ENCODE results near the gene LDLRAD4.

LDLRAD4 gene

DNA sequence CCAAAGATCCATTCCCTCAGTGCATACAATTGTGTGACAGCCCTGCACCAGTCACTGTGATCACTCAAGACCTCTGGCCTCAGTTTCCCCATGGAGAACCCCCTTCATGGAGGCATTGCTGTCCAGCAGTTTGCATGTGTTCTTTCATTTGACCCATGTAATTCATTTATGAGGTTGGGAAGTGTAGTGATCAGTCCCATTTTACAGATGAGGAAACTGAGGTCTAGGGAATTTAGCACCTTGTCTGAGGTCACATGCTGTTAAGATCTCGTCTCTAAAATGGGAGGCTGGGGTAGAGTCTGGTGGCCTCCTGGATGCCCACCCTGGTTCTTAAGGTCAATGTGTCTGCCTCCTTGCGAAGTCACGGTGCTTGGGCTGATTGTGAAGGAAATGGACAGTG is 19.1 kb downstream of the LDLRAD4 start:
- WGBS = 70% methylated on average over 3 of the region's 3 CpGs
- Histone ChIP-seq H3K27me3 (ENCODE audit: control insufficient read depth in 1 of 2, insufficient read depth in 1 of 2, low read length in 2 of 2) (peaks cover 0 to 36% of the 10 kb centered on the region in 2 experiments), H3K4me3 (ENCODE audit: insufficient read depth in 1 of 2, low read depth in 1 of 2, low read length in 2 of 2) (no peak overlapping the region)

DNA sequence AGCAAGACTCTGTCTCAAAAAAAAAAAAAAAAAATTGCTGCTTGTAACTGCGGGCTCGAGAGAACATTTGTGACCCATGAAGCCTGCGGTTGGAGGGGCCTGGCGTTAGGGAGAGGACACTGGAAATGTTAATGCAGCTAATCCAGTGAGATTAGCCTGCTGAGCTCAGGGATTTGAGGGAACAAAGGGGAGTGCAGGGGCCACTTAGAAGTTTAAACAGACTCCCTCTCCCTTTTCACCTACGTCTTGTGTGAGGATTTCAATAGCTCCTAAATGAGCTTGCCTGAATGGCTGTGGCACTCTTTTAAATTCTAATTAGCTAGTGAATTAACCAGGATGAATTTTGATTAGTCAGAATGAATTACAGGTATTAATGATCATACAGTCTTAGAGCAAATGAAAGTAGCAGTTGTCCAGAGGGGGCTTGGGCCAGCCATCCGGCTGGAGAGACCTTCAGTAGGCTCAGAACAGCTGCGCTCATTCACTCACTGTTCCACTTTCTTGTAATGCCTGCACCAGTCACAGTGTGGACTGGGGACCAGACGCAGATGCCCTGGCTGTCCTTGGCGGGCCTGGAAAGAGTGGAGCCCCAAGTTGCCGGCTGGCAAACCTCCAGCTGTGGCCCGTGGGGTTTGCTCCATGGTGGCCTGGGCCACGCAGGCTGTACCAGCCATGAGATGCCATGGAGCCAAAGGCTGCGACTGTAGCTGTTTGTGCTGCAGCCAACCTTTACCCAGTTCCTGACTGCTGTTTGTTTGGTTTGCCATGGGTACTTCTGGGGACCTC is 20.8 kb downstream of the LDLRAD4 start:
- H4K91ac ChIP-seq (ENCODE audit: low read length) = no peak overlapping the region
- no peak overlapping the region for H4K8ac ChIP-seq (ENCODE audit: low read length)
- no peak overlapping the region for H2BK12ac ChIP-seq (ENCODE audit: low read length in 2 of 2)
- 83% methylated on average over 12 of the region's 13 CpGs for WGBS
- no peak overlapping the region for H2BK15ac ChIP-seq (ENCODE audit: low read depth, poor library complexity, severe bottlenecking)
- no peaks in the 10 kb centered on the region for H3K36me3 ChIP-seq (ENCODE audit: control insufficient read depth in 1 of 2, insufficient read depth in 2 of 2, low read depth in 1 of 2, low read length in 2 of 2)
- H3K14ac ChIP-seq (ENCODE audit: low read length in 2 of 2) = no peak overlapping the region
- peak overlapping the region in 1 of 2 experiments; percentile 26 for H3K4me3 ChIP-seq (ENCODE audit: insufficient read depth in 1 of 2, low read depth in 1 of 2, low read length in 2 of 2)
- no peaks in the 10 kb centered on the region for H3K79me1 ChIP-seq (replicated peaks; ENCODE audit: low read length, poor library complexity, severe bottlenecking)
- H2BK5ac ChIP-seq (ENCODE audit: low read depth, low read length, poor library complexity, severe bottlenecking) = no peak overlapping the region
- no peak overlapping the region for H2BK120ac ChIP-seq (ENCODE audit: low read depth, low read length)
- H3K9ac ChIP-seq (ENCODE audit: low read length) = no peak overlapping the region
- H3K23ac ChIP-seq (ENCODE audit: low read length in 2 of 2) = no peak overlapping the region
- peaks cover 0 to 32% of the 10 kb centered on the region in 2 experiments for H3K27me3 ChIP-seq (ENCODE audit: control insufficient read depth in 1 of 2, insufficient read depth in 1 of 2, low read length in 2 of 2)
- H3K4ac ChIP-seq (ENCODE audit: low read depth in 1 of 2, low read length in 2 of 2) = no peak overlapping the region
- no peak overlapping the region for H3K4me2 ChIP-seq (ENCODE audit: low read length, poor library complexity, severe bottlenecking)
- no peaks in the 10 kb centered on the region for H3K4me1 ChIP-seq (ENCODE audit: control insufficient read depth, insufficient read depth, low read depth, low read length)
- no peaks in the 10 kb centered on the region for H3K9me3 ChIP-seq (ENCODE audit: control insufficient read depth, low read length)
- H3K18ac ChIP-seq (ENCODE audit: low read depth in 1 of 2, low read length in 2 of 2) = no peak overlapping the region
- DNase-seq = no peak
- no peak overlapping the region for H2AK5ac ChIP-seq (ENCODE audit: low read length, severe bottlenecking)
- H2AFZ ChIP-seq (ENCODE audit: low read depth, low read length) = no peak overlapping the region
- H3K27ac ChIP-seq (ENCODE audit: low read length, poor library complexity, severe bottlenecking) = no peak overlapping the region

More for the DNA sequence above, 19.1 kb downstream of the LDLRAD4 start:
- Histone ChIP-seq H2BK12ac (ENCODE audit: low read length in 2 of 2) (no peak overlapping the region), H3K18ac (ENCODE audit: low read depth in 1 of 2, low read length in 2 of 2) (no peak overlapping the region), H3K4me2 (ENCODE audit: low read length, poor library complexity, severe bottlenecking) (no peak overlapping the region), H3K4me1 (ENCODE audit: control insufficient read depth, insufficient read depth, low read depth, low read length) (no peaks in the 10 kb centered on the region), H3K36me3 (ENCODE audit: control insufficient read depth in 1 of 2, insufficient read depth in 2 of 2, low read depth in 1 of 2, low read length in 2 of 2) (no peaks in the 10 kb centered on the region), H4K91ac (ENCODE audit: low read length) (no peak overlapping the region), H2BK120ac (ENCODE audit: low read depth, low read length) (no peak overlapping the region), H3K4ac (ENCODE audit: low read depth in 1 of 2, low read length in 2 of 2) (no peak overlapping the region), H2AFZ (ENCODE audit: low read depth, low read length) (no peak overlapping the region), H3K79me1 (replicated peaks; ENCODE audit: low read length, poor library complexity, severe bottlenecking) (no peaks in the 10 kb centered on the region), H3K14ac (ENCODE audit: low read length in 2 of 2) (no peak overlapping the region), H2BK5ac (ENCODE audit: low read depth, low read length, poor library complexity, severe bottlenecking) (no peak overlapping the region), H4K8ac (ENCODE audit: low read length) (no peak overlapping the region), H3K9ac (ENCODE audit: low read length) (no peak overlapping the region), H2BK15ac (ENCODE audit: low read depth, poor library complexity, severe bottlenecking) (no peak overlapping the region), H3K27ac (ENCODE audit: low read length, poor library complexity, severe bottlenecking) (no peak overlapping the region), H3K9me3 (ENCODE audit: control insufficient read depth, low read length) (no peaks in the 10 kb centered on the region), H2AK5ac (ENCODE audit: low read length, severe bottlenecking) (no peak overlapping the region), H3K23ac (ENCODE audit: low read length in 2 of 2) (no peak overlapping the region)
- DNase-seq = no peak

DNA sequence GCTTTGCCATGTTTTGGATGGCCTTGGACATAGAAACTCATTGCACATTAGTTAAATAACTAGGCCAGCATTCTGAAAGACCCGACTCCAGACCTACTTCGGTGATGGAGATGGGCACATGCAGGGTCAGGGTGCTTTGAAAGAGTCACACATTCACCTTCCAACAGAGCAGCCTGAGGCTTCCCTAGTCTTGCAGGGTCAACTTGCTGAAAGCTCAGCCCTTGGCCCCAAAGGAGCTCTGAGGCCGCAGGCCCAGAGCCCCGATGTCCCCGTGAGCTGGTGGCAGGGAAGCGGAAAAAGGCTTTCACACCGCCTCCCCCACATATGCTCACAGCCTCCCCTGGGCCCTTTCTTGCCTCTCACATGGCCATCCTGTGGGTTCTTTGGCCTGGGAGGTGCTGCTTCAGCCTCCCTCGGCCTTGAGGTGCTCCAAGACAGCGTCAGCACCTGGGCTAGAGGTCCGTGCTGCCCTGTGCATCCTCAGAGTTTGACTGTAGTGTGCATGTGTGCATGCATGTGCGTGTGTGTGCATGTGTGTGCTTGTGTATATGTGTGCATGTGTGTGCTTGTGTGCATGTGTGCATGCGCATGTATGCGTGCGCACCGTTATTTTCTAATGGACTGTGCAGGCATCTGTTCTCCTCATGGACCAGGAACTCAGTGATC is 21.6 kb downstream of the LDLRAD4 start:
- Histone ChIP-seq H2BK120ac (ENCODE audit: low read depth, low read length) (no peak overlapping the region), H3K27me3 (ENCODE audit: control insufficient read depth in 1 of 2, insufficient read depth in 1 of 2, low read length in 2 of 2) (peaks cover 0 to 26% of the 10 kb centered on the region in 2 experiments), H4K8ac (ENCODE audit: low read length) (no peak overlapping the region), H3K4me2 (ENCODE audit: low read length, poor library complexity, severe bottlenecking) (no peak overlapping the region), H2AK5ac (ENCODE audit: low read length, severe bottlenecking) (no peak overlapping the region), H3K4ac (ENCODE audit: low read depth in 1 of 2, low read length in 2 of 2) (no peak overlapping the region), H2BK15ac (ENCODE audit: low read depth, poor library complexity, severe bottlenecking) (no peak overlapping the region), H2AFZ (ENCODE audit: low read depth, low read length) (no peak overlapping the region), H3K79me1 (replicated peaks; ENCODE audit: low read length, poor library complexity, severe bottlenecking) (no peaks in the 10 kb centered on the region), H3K23ac (ENCODE audit: low read length in 2 of 2) (no peak overlapping the region), H3K18ac (ENCODE audit: low read depth in 1 of 2, low read length in 2 of 2) (no peak overlapping the region), H3K9ac (ENCODE audit: low read length) (no peak overlapping the region), H2BK12ac (ENCODE audit: low read length in 2 of 2) (no peak overlapping the region), H3K9me3 (ENCODE audit: control insufficient read depth, low read length) (no peaks in the 10 kb centered on the region), H3K4me1 (ENCODE audit: control insufficient read depth, insufficient read depth, low read depth, low read length) (no peaks in the 10 kb centered on the region), H3K27ac (ENCODE audit: low read length, poor library complexity, severe bottlenecking) (no peak overlapping the region), H3K4me3 (ENCODE audit: insufficient read depth in 1 of 2, low read depth in 1 of 2, low read length in 2 of 2) (peak overlapping the region in 1 of 2 experiments; percentile 2), H3K14ac (ENCODE audit: low read length in 2 of 2) (no peak overlapping the region), H4K91ac (ENCODE audit: low read length) (no peak overlapping the region), H2BK5ac (ENCODE audit: low read depth, low read length, poor library complexity, severe bottlenecking) (no peak overlapping the region), H3K36me3 (ENCODE audit: control insufficient read depth in 1 of 2, insufficient read depth in 2 of 2, low read depth in 1 of 2, low read length in 2 of 2) (no peaks in the 10 kb centered on the region)
- DNase-seq = no peak
- 91% methylated on average over 15 of the region's 15 CpGs for WGBS

DNA sequence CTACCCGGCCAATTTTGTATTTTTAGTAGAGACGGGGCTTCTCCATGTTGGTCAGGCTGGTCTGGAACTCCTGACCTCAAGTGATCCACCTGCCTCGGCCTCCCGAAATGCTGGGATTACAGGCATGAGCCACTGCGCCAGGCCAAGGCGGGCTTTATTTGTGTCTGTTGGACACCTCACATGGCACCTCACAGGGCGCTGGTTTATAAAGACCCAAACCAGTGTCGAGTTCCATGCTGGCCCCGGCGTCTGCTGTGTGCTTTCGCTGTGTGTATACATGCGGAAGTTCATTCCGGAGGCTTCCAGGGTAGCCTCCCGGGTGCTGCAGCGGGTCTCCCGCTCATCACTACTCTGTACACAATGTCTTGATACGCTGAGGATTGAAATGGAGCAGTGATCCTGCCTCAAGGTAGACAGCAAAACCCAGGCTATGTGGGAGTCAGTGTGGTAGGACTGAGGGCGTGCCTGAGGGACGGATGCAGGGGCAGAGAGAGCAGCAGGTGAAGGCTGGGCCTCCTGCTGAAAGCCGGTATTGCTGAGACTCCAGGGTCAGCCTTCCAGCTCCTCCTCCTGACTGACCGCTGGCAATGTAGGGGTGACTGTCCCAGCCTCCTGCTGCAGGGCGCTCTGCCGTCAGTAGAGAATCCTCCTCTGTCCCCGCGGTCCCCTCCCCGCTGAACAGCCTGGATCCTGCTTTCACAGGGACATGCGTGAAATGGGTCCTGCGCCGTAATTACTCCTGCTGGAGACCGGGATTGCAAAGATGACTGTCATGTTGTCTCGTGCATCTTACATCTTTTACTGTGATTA is 22.7 kb downstream of the LDLRAD4 start:
- peaks cover 0 to 16% of the 10 kb centered on the region in 2 experiments for H3K27me3 ChIP-seq (ENCODE audit: control insufficient read depth in 1 of 2, insufficient read depth in 1 of 2, low read length in 2 of 2)
- no peak overlapping the region for H3K18ac ChIP-seq (ENCODE audit: low read depth in 1 of 2, low read length in 2 of 2)
- no peak overlapping the region for H2BK12ac ChIP-seq (ENCODE audit: low read length in 2 of 2)
- no peak overlapping the region for H2AK5ac ChIP-seq (ENCODE audit: low read length, severe bottlenecking)
- no peak overlapping the region for H2BK120ac ChIP-seq (ENCODE audit: low read depth, low read length)
- H3K4ac ChIP-seq (ENCODE audit: low read depth in 1 of 2, low read length in 2 of 2) = no peak overlapping the region
- H3K9ac ChIP-seq (ENCODE audit: low read length) = no peak overlapping the region
- no peak overlapping the region for H3K27ac ChIP-seq (ENCODE audit: low read length, poor library complexity, severe bottlenecking)
- H3K4me3 ChIP-seq (ENCODE audit: insufficient read depth in 1 of 2, low read depth in 1 of 2, low read length in 2 of 2) = no peak overlapping the region
- no peak overlapping the region for H2BK5ac ChIP-seq (ENCODE audit: low read depth, low read length, poor library complexity, severe bottlenecking)
- no peaks in the 10 kb centered on the region for H3K79me1 ChIP-seq (replicated peaks; ENCODE audit: low read length, poor library complexity, severe bottlenecking)
- H4K8ac ChIP-seq (ENCODE audit: low read length) = no peak overlapping the region
- H3K36me3 ChIP-seq (ENCODE audit: control insufficient read depth in 1 of 2, insufficient read depth in 2 of 2, low read depth in 1 of 2, low read length in 2 of 2) = no peaks in the 10 kb centered on the region
- no peak overlapping the region for H3K4me2 ChIP-seq (ENCODE audit: low read length, poor library complexity, severe bottlenecking)
- WGBS = 89% methylated on average over 31 of the region's 31 CpGs
- DNase-seq = no peak
- H3K23ac ChIP-seq (ENCODE audit: low read length in 2 of 2) = no peak overlapping the region
- H2BK15ac ChIP-seq (ENCODE audit: low read depth, poor library complexity, severe bottlenecking) = no peak overlapping the region
- H3K9me3 ChIP-seq (ENCODE audit: control insufficient read depth, low read length) = no peaks in the 10 kb centered on the region
- no peak overlapping the region for H4K91ac ChIP-seq (ENCODE audit: low read length)
- H2AFZ ChIP-seq (ENCODE audit: low read depth, low read length) = no peak overlapping the region
- no peak overlapping the region for H3K14ac ChIP-seq (ENCODE audit: low read length in 2 of 2)
- H3K4me1 ChIP-seq (ENCODE audit: control insufficient read depth, insufficient read depth, low read depth, low read length) = no peaks in the 10 kb centered on the region

Data from mesenchymal stem cell (in vitro differentiated cells and primary cell).